Smooth muscle cell (in vitro differentiated cells): ENCODE results near the gene RUNX2. TPM values are rescaled to one million over a fixed set of nuclear protein-coding genes. Genes with fewer than 3 reads are reported as not detected.

Experiments
- DNase-seq: peaks from one replicate; lab custom pipeline; 2025; ENCODE audit not compliant: unreplicated experiment; lab: John Stamatoyannopoulos, UW
- H2AFZ ChIP-seq: fragments of 200-600 bp; sonication (generic); 2 replicates; pipeline ENCODE4 v1.6.0; 2016; ENCODE audit warnings: antibody characterized with exemption, low read depth, mild to moderate bottlenecking
- H3F3A ChIP-seq: fragments of 200-600 bp; sonication (generic); 2 replicates; pipeline ENCODE4 v1.6.0; 2017; ENCODE audit warnings: antibody characterized with exemption, low read depth
- H3K27ac ChIP-seq: fragments of 200-600 bp; sonication (generic); 2 replicates; pipeline ENCODE4 v1.5.1; 2016; ENCODE audit warnings: low read depth, mild to moderate bottlenecking
- H3K27me3 ChIP-seq: fragments of 200-600 bp; sonication (generic); 2 replicates; pipeline ENCODE4 v1.6.1; 2016; ENCODE audit warnings: low read depth, mild to moderate bottlenecking
- H3K36me3 ChIP-seq: fragments of 200-600 bp; sonication (generic); 2 replicates; pipeline ENCODE4 v1.5.1; 2016; ENCODE audit warnings: low read depth
- H3K4me1 ChIP-seq: fragments of 200-600 bp; sonication (generic); 2 replicates; pipeline ENCODE4 v1.5.1; 2016; ENCODE audit warnings: low read depth
- H3K4me2 ChIP-seq: fragments of 200-600 bp; sonication (generic); 2 replicates; pipeline ENCODE4 v1.6.0; 2016; ENCODE audit warnings: mild to moderate bottlenecking
- H3K4me3 ChIP-seq: fragments of 200-600 bp; sonication (generic); 2 replicates; pipeline ENCODE4 v1.5.1; 2016; ENCODE audit warnings: mild to moderate bottlenecking
- H3K79me2 ChIP-seq: fragments of 200-600 bp; sonication (generic); 2 replicates; pipeline ENCODE4 v1.6.0; 2016; ENCODE audit warnings: low read depth, mild to moderate bottlenecking
- H3K9ac ChIP-seq: fragments of 200-600 bp; sonication (generic); 2 replicates; pipeline ENCODE4 v1.6.0; 2016; ENCODE audit warnings: low read depth
- H3K9me3 ChIP-seq: fragments of 200-600 bp; sonication (generic); replicated peaks from 2 replicates; pipeline ENCODE4 v1.5.1; 2016; ENCODE audit warnings: low read depth
- H4K20me1 ChIP-seq: fragments of 200-600 bp; sonication (generic); 2 replicates; pipeline ENCODE4 v1.6.0; 2016; ENCODE audit warnings: low read depth
- CTCF ChIP-seq: fragments of 200-600 bp; sonication (generic); IDR thresholded peaks from 2 replicates; pipeline ENCODE4 v1.5.1; 2017; ENCODE audit warnings: borderline replicate concordance, mild to moderate bottlenecking, antibody characterized with exemption; ENCODE audit not compliant: insufficient read depth, poor library complexity, severe bottlenecking
- WGBS: methylation state at CpG from one replicate; pipeline ENCODE4 v1.1.7; 2016; ENCODE audit warnings: low lambda C conversion rate; 5-methylcytosine and 5-hydroxymethylcytosine counted together
- polyA plus RNA-seq: library from polyadenylated mRNA; unstranded; fragments of >200 nt; fragmentation: Nextera tagmentation; extraction: Ambion mirVana; gene quantifications from 2 replicates; pipeline ENCODE4 v1.2.1, GENCODE V29; 2016
- total RNA-seq: library from RNA; depleted of rRNA; stranded (reverse); fragments of >200 nt; gene quantifications from 2 replicates; pipeline ENCODE4 v1.2.3, GENCODE V29; 2014

Gene RUNX2
- total and polyA plus RNA-seq, 2 experiments from 2014 or later: 12.5 to 16.4 TPM

DNA sequence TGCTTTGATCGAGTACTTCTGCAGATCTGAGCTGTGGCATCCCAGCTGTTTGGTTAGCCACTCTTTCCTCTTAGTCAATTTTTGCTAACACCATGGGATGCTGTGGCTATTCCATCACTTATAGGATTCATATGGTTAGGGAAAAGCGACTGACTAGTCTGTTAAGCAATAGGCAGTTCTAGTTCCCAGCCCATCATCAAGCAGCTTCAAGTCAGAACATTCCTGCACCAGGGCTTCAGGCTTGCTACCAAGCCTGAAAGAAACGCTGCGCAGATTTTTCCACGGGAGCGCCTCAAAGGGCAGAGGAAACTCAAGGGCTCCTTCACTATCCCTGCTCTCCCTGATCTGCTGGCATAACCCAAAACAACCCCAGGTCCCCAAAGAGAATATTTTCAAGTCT is 209.4 kb downstream of the RUNX2 start:
- TF ChIP-seq CTCF: no peak
- WGBS: 95% methylated on average over 6 of the region's 6 CpGs
- no peak overlapping the region for H2AFZ ChIP-seq

DNA sequence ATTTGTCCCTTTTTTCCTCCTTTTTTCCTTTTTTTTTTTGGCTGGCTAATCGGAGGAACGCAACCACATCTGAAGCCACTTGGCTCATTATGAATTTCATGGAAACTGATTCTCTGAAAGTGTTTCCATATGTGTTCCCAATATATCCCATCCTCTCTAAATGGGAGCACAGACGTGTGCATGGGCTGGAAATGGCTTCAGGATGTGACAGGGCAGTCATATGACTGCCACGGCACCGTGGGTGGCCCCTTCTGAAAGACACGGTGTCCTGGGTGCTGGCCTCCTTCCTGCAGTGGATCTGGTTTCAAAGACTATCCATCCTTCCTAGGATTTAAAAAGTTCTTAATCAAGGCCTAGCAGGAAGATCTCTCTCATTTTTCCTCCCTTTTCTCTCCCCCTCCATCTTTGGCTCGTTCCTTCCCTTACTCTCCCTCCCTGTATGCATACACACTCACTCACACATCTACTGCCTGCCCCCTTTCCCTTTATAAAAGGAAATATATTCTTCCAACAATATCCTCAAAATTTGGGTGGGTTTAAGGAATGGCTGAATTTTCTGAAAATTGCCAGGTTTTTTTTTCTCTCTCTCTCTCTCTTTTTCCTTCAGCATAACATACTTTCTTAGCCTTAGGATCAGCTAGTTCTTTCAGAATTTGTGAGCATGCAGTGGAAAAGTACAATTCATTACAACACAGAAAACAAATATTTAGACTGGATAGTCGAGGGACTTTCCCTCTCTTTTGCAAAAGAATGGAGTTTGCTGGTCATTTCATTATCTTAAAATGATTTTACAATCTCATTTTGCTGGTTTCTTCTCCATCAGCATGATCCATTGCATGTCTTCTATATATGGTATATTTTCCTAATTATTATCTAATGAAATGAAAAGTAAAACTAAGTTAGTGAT is 210.8 kb downstream of the RUNX2 start:
- H3K9me3 ChIP-seq: no peaks in the 10 kb centered on the region
- DNase-seq: no peak
- H3K9ac ChIP-seq: no peak overlapping the region
- no peaks in the 10 kb centered on the region for H3K4me1 ChIP-seq
- no peak overlapping the region for H3K4me2 ChIP-seq
- WGBS: 52% methylated on average over 8 of the region's 8 CpGs
- peaks cover 5% of the 10 kb centered on the region for H3F3A ChIP-seq
- no peak for TF ChIP-seq CTCF
- H3K4me3 ChIP-seq: no peak overlapping the region
- no peaks in the 10 kb centered on the region for H3K36me3 ChIP-seq
- no peaks in the 10 kb centered on the region for H4K20me1 ChIP-seq
- H3K27ac ChIP-seq: no peak overlapping the region
- no peaks in the 10 kb centered on the region for H3K27me3 ChIP-seq
- no peaks in the 10 kb centered on the region for H3K79me2 ChIP-seq
- H2AFZ ChIP-seq: no peak overlapping the region

More for the DNA sequence above, 209.4 kb downstream of the RUNX2 start:
- Histone ChIP-seq H3K27me3 (no peaks in the 10 kb centered on the region), H3K4me3 (no peak overlapping the region), H3K36me3 (no peaks in the 10 kb centered on the region), H3K9me3 (no peaks in the 10 kb centered on the region), H3K4me1 (no peaks in the 10 kb centered on the region), H3F3A (no peaks in the 10 kb centered on the region), H3K27ac (no peak overlapping the region), H4K20me1 (no peaks in the 10 kb centered on the region), H3K9ac (no peak overlapping the region), H3K4me2 (no peak overlapping the region), H3K79me2 (no peaks in the 10 kb centered on the region)
- DNase-seq: no peak

GRCh38 chr6:45540375-45540920 is 212.3 kb downstream of the RUNX2 start:
- no peaks in the 10 kb centered on the region for H3K36me3 ChIP-seq
- H3K27me3 ChIP-seq: no peaks in the 10 kb centered on the region
- DNase-seq: no peak
- no peak overlapping the region for H2AFZ ChIP-seq
- 89% methylated on average over 6 of the region's 6 CpGs for WGBS
- TF ChIP-seq CTCF: no peak
- H3K4me3 ChIP-seq: no peak overlapping the region
- H3F3A ChIP-seq: peaks cover 5% of the 10 kb centered on the region
- H3K27ac ChIP-seq: no peak overlapping the region
- no peaks in the 10 kb centered on the region for H3K79me2 ChIP-seq
- no peaks in the 10 kb centered on the region for H3K4me1 ChIP-seq
- no peak overlapping the region for H3K4me2 ChIP-seq
- H3K9me3 ChIP-seq: no peaks in the 10 kb centered on the region
- no peaks in the 10 kb centered on the region for H4K20me1 ChIP-seq
- H3K9ac ChIP-seq: no peak overlapping the region
